ENCODE results near the gene MRPL11. TPM values are rescaled to one million over a fixed set of nuclear protein-coding genes. Genes with fewer than 3 reads are reported as not detected.
A peak's percentile ranks its signal among the peaks of the same experiment; 100 is the strongest.

Gene MRPL11
- total and polyA plus RNA-seq, 10 of the 15 experiments (the other 5 are each of a cell fraction or from before 2014, with no cell fraction given): 43.5 to 248 (median 109) TPM

- TF ChIP-seq CEBPZ (IDR thresholded peaks at IDR 0.05; ENCODE audit: low read depth, low read length) (peak; percentile 54; the same call in 1 of the 2 replicates), NKRF (conservative IDR thresholded peaks at IDR 0.05) (peak; percentile 87), CREM (IDR thresholded peaks at IDR 0.05; ENCODE audit: low read depth) (peak; percentile 58), KLF5 (IDR thresholded peaks at IDR 0.05; ENCODE audit: partially characterized antibody) (peak; percentile 80), CEBPB (IDR thresholded peaks at IDR 0.05; ENCODE audit: borderline replicate concordance in 1 of 2, low read depth in 2 of 2, low read length in 2 of 2) (no peak), RB1 (IDR thresholded peaks at IDR 0.05; ENCODE audit: borderline replicate concordance) (peak; percentile 70; the same call in 1 of the 2 replicates), STAT1 (conservative IDR thresholded peaks at IDR 0.05) (0 out of 2 replicates have a peak, but pooled peaks have one; percentile 66), ZNF687 (IDR thresholded peaks at IDR 0.05) (peak; percentile 74), NRF1 (conservative IDR thresholded peaks at IDR 0.05; ENCODE audit: low read depth, low read length) (no peak), POLR2A (IDR thresholded peaks at IDR 0.05; ENCODE audit: low read depth, low read length) (peak; percentile 94), RBBP5 (conservative IDR thresholded peaks at IDR 0.05) (no peak), BRCA1 (IDR thresholded peaks at IDR 0.05; ENCODE audit: low read depth, low read length) (no peak), EED (IDR thresholded peaks at IDR 0.05; ENCODE audit: low read depth) (no peak), GATAD2B (conservative IDR thresholded peaks at IDR 0.05; ENCODE audit: low read depth) (peak; percentile 83; the same call in 1 of the 2 replicates), MTA3 (IDR thresholded peaks at IDR 0.05; ENCODE audit: borderline replicate concordance, low read length) (no peak), EZH2 (IDR thresholded peaks at IDR 0.05; ENCODE audit: borderline replicate concordance, control insufficient read depth, low read depth, low read length) (no peak), TAF1 (IDR thresholded peaks at IDR 0.05; ENCODE audit: borderline replicate concordance, low read depth, low read length) (peak; percentile 78; the same call in 1 of the 2 replicates), CHD1 (IDR thresholded peaks at IDR 0.05; ENCODE audit: low read depth, low read length) (no peak), KDM1A (IDR thresholded peaks at IDR 0.05; ENCODE audit: borderline replicate concordance) (no peak)
- TF ChIP-seq, protein P1, sequence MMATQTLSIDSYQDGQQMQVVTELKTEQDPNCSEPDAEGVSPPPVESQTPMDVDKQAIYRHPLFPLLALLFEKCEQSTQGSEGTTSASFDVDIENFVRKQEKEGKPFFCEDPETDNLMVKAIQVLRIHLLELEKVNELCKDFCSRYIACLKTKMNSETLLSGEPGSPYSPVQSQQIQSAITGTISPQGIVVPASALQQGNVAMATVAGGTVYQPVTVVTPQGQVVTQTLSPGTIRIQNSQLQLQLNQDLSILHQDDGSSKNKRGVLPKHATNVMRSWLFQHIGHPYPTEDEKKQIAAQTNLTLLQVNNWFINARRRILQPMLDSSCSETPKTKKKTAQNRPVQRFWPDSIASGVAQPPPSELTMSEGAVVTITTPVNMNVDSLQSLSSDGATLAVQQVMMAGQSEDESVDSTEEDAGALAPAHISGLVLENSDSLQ (IDR thresholded peaks at IDR 0.05): peak; percentile 99
Observed at GRCh38 chr11:66480117-66480938, 41.7 kb upstream of the MRPL11 start, which contains the start of gene DPP3 (continued).

All from GM12878 (cell line).